Stimulated activated CD4-positive, alpha-beta T cell treated with anti-CD3 and anti-CD28 coated beads, Interleukin-12 subunit alpha, Interleukin-12 subunit beta, amount 100 ng/mL, for 4 hours (primary cell): ENCODE data around the gene MSH2.

Source experiments
- DNase-seq: peaks from one replicate; pipeline ENCODE4 v3.0.0-alpha.2; 2020

The MSH2 gene

GRCh38 chr2:47510745-47511144 lies 107.8 kb downstream of the MSH2 start:
- DNase-seq, result no peak

GRCh38 chr2:47512581-47513083 lies 109.7 kb downstream of the MSH2 start:
- no peak for DNase-seq

- DNase-seq, result no peak
Measured at GRCh38 chr2:47513981-47514520, 111.1 kb downstream of the MSH2 start.

GRCh38 chr2:47516360-47517104 lies 113.6 kb downstream of the MSH2 start:
- DNase-seq, result no peak

- DNase-seq, result no peak
Measured at GRCh38 chr2:47518497-47519146, 115.7 kb downstream of the MSH2 start.

- no peak for DNase-seq
Measured at GRCh38 chr2:47519147-47519537, 116.2 kb downstream of the MSH2 start.

- no peak for DNase-seq
Measured at GRCh38 chr2:47519604-47520301, 116.8 kb downstream of the MSH2 start.

- DNase-seq, result peak; percentile 2
Measured at GRCh38 chr2:47520302-47520630, 117.3 kb downstream of the MSH2 start.

- DNase-seq, result peak; percentile 67
Measured at GRCh38 chr2:47520825-47521665, 118.1 kb downstream of the MSH2 start.

GRCh38 chr2:47521666-47522285 lies 118.8 kb downstream of the MSH2 start:
- DNase-seq, result no peak

- DNase-seq, result no peak
Measured at GRCh38 chr2:47525167-47525566, 122.2 kb downstream of the MSH2 start.

GRCh38 chr2:47528455-47528854 lies 125.5 kb downstream of the MSH2 start:
- no peak for DNase-seq

GRCh38 chr2:47528874-47529273 lies 125.9 kb downstream of the MSH2 start:
- no peak for DNase-seq

GRCh38 chr2:47530105-47530760 lies 127.3 kb downstream of the MSH2 start:
- no peak for DNase-seq

GRCh38 chr2:47531378-47532042 lies 128.6 kb downstream of the MSH2 start:
- no peak for DNase-seq
